Endothelial cell of umbilical vein (primary cell): ENCODE data around the gene RBM18. TPM values are rescaled to one million over a fixed set of nuclear protein-coding genes. Genes with fewer than 3 reads are reported as not detected.
A peak's percentile ranks its signal among the peaks of the same experiment; 100 is the strongest.

ENCODE experiments used
- BruUV-seq: library from RNA; stranded (reverse); fragments of 400-500 nt; replicated peaks from 2 replicates; lab custom pipeline; 2021; lab: Mats Ljungman, UMichigan
- CTCF ChIA-PET: fragments of 300-600, 350-600 bp; sonication (Branson Sonifier 250); formaldehyde crosslinking; loops from one replicate; lab custom pipeline; 2021; ENCODE audit warnings: antibody characterized with exemption, inconsistent platforms; lab: Charles Lee
- POLR2A ChIA-PET: fragments of 300-600, 350-600 bp; sonication (Branson Sonifier 250); formaldehyde crosslinking; loops from one replicate; lab custom pipeline; 2021; ENCODE audit warnings: antibody characterized with exemption, inconsistent platforms; lab: Charles Lee
- DNase-seq: peaks from one replicate; pipeline ENCODE4 v3.0.0-alpha.2; 2011; ENCODE audit warnings: low read depth, low spot score
- FAIRE-seq: peaks from 2 replicates; lab custom pipeline; 2011; peaks lifted over from hg19 to GRCh38; lab: Jason Lieb, UNC
- H2AFZ ChIP-seq: 2 replicates; pipeline ENCODE4 v1.6.0; 2012; ENCODE audit warnings: low read depth, low read length, control low read depth, inconsistent platforms
- H3K27ac ChIP-seq: 2 replicates; pipeline ENCODE4 v1.5.1; 2011; ENCODE audit warnings: low read depth, mild to moderate bottlenecking, control low read depth, low read length, moderate library complexity; ENCODE audit not compliant: insufficient read depth
- H3K27me3 ChIP-seq, 2 experiments: 2 replicates each; pipeline versions ENCODE4 v1.6.0 to v1.6.1; 2011; ENCODE audit warnings: low read length in 2 of 2, mixed read lengths in 1 of 2; ENCODE audit not compliant: control insufficient read depth in 2 of 2, insufficient read depth in 2 of 2
- H3K36me3 ChIP-seq, 2 experiments: 2 replicates in 1 of 2; 3 replicates in 1 of 2; pipeline ENCODE4 v1.5.1; 2011; ENCODE audit warnings: low read length in 2 of 2, mild to moderate bottlenecking in 1 of 2, moderate library complexity in 1 of 2; ENCODE audit not compliant: control insufficient read depth in 2 of 2, insufficient read depth in 2 of 2; ENCODE audit errors: extremely low read depth in 1 of 2
- H3K4me1 ChIP-seq: 3 replicates; pipeline ENCODE4 v1.5.1; 2011; ENCODE audit warnings: mild to moderate bottlenecking, low read length; ENCODE audit not compliant: control insufficient read depth, insufficient read depth; ENCODE audit errors: extremely low read depth
- H3K4me2 ChIP-seq: 2 replicates; pipeline ENCODE4 v1.6.1; 2011; ENCODE audit warnings: low read length, control low read depth, mixed read lengths; ENCODE audit not compliant: insufficient read depth
- H3K4me3 ChIP-seq, 3 experiments: fragments of 200-600 bp in 1 of 3; sonication (generic), shearing (Covaris generic) in 1 of 3; replicated peaks in 1 of 3; 2 replicates each; pipeline ENCODE4 v1.5.1; 2011 to 2016; ENCODE audit warnings: control low read depth in 3 of 3, low read length in 3 of 3, mild to moderate bottlenecking in 2 of 3, inconsistent platforms in 1 of 3, low read depth in 1 of 3, moderate library complexity in 1 of 3; ENCODE audit not compliant: insufficient read depth in 1 of 3
- H3K79me2 ChIP-seq: 2 replicates; pipeline ENCODE4 v1.6.0; 2012; ENCODE audit warnings: low read length, inconsistent platforms; ENCODE audit not compliant: control insufficient read depth, insufficient read depth
- H3K9ac ChIP-seq: replicated peaks from 2 replicates; pipeline ENCODE3; 2011; ENCODE audit warnings: low read length, control low read depth; ENCODE audit not compliant: insufficient read depth; ENCODE audit errors: extremely low read depth
- H3K9me1 ChIP-seq: replicated peaks from 3 replicates; pipeline ENCODE4 v1.6.0; 2011; ENCODE audit warnings: mild to moderate bottlenecking, low read length; ENCODE audit not compliant: control insufficient read depth, insufficient read depth; ENCODE audit errors: extremely low read depth
- H3K9me3 ChIP-seq: replicated peaks from 2 replicates; pipeline ENCODE4 v1.5.1; 2012; ENCODE audit warnings: low read length, inconsistent platforms; ENCODE audit not compliant: control insufficient read depth, insufficient read depth
- H4K20me1 ChIP-seq: replicated peaks from 2 replicates; pipeline ENCODE3; 2011; ENCODE audit warnings: mild to moderate bottlenecking, low read length; ENCODE audit not compliant: control insufficient read depth, insufficient read depth; ENCODE audit errors: extremely low read depth
- EZH2 ChIP-seq: IDR thresholded peaks from 2 replicates; pipeline ENCODE4 v1.6.1; 2012; ENCODE audit warnings: borderline replicate concordance, low read depth, mild to moderate bottlenecking, moderate library complexity, low read length, inconsistent platforms; ENCODE audit not compliant: severe bottlenecking
- FOS ChIP-seq: IDR thresholded peaks from 2 replicates; pipeline ENCODE4 v1.6.1; 2011; ENCODE audit warnings: mild to moderate bottlenecking, low read length, moderate library complexity, borderline replicate concordance; ENCODE audit not compliant: insufficient read depth
- JUN ChIP-seq: IDR thresholded peaks from 2 replicates; pipeline ENCODE4 v1.6.1; 2011; ENCODE audit warnings: borderline replicate concordance, low read depth; ENCODE audit not compliant: insufficient read length, insufficient read depth
- MYC ChIP-seq: IDR thresholded peaks from one replicate; pipeline ENCODE4 v1.6.1; 2011; ENCODE audit warnings: mild to moderate bottlenecking, low read depth, low read length
- POLR2AphosphoS5 ChIP-seq: IDR thresholded peaks from 2 replicates; pipeline ENCODE4 v1.6.1; 2012; ENCODE audit warnings: low read depth, mild to moderate bottlenecking, control low read depth, low read length, moderate library complexity; ENCODE audit not compliant: insufficient read depth
- dilution Hi-C: fragments of 300-500 bp; cut with MboI; formaldehyde crosslinking; loops from one replicate; pipeline ENCODE4 v1.15.0; 2019; ENCODE audit warnings: low sequenced_read_pairs; ENCODE audit not compliant: extremely low pct_ligation_motif_present
- intact Hi-C: fragments of 100-400 bp; cut with micrococcal nuclease; formaldehyde crosslinking; loops from one replicate; pipeline ENCODE4 v1.10.0; 2022
- polyA plus RNA-seq, 4 experiments: library from polyadenylated mRNA; depleted of rRNA in 3 of 4; stranded (reverse) in 3 of 4; unstranded in 1 of 4; fragments of >200 nt; gene quantifications; 2 replicates each; pipeline versions ENCODE4 v1.2.1 to v1.2.3, GENCODE V29; 2011 to 2012; ENCODE audit warnings: missing spikeins in 1 of 4
- total RNA-seq: library from RNA; stranded (reverse); gene quantifications from 2 replicates; pipeline ENCODE4 v1.2.3, GENCODE V29; 2021
- TF ChIP-seq, protein P1 (sequence below), 2 donors: IDR thresholded peaks; 1 replicate in 1 of 2; 2 replicates in 1 of 2; pipeline ENCODE4 v1.5.1; 2011; ENCODE audit warnings: low read length in 2 of 2, mild to moderate bottlenecking in 2 of 2, moderate library complexity in 2 of 2, control low read depth in 1 of 2, inconsistent platforms in 1 of 2, low read depth in 1 of 2; ENCODE audit not compliant: insufficient read depth in 1 of 2; ENCODE audit errors: extremely low read depth in 1 of 2

The RBM18 gene
- total and polyA plus RNA-seq, 2 donors (not counting 3 experiments of a cell fraction or from before 2014, with no cell fraction given), result 7.9 to 26.9 TPM

DNA sequence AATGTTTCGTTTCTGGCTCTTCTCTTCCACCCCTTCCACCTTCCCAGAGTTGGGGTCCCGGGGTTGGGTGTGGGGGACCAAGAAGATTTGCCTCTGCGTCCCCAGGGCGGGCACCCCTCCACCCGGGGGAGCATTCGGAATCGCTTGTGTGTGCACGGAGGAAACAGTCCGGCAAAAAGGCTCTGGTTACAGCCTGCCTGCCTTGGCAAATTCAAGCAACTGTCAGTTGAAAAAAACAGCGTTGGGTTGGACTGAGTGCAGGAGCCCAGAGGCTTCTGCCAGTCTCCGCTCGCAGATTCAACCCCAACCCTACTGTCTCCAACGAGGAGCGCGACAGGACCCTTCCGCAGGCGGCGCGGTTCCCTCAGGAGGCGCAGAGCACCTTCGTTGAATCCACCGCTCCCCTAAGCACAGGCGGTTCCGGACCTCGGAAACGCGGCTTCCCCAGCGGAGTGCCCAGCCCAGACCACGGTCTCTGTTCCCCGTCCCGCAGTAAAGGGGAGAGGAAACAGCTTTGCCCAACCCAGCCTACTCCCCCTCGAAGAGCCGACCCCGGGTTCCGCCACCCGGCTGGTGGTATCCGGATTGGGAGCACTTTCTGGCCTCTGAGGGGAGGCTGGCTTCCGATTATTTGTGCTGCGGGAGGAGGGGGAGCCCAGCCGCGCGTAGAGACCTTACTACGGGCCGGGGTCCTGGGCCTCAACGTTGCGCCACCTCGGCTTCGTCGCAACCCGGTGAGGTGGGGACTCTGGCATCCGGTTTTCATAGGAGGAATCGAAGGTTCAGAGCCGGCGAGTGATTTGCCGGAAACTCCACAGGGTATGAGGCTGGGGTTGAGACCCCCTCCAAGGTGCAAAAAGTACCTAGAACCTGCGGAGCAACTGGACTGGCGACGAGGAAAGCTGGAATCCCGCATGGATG, 45.4 kb downstream of the RBM18 start:
- no TSS peak for BruUV-seq
- Histone ChIP-seq H3K4me3 (no peak overlapping the region), H3K36me3 (no peaks in the 10 kb centered on the region), H4K20me1 (no peaks in the 10 kb centered on the region), H3K9me1 (no peaks in the 10 kb centered on the region), H3K27ac (no peak overlapping the region), H3K4me1 (peaks cover 9% of the 10 kb centered on the region), H2AFZ (no peak overlapping the region), H3K27me3 (peaks cover 19 to 28% of the 10 kb centered on the region in 2 experiments), H3K9me3 (no peaks in the 10 kb centered on the region), H3K4me2 (peak overlapping the region; percentile 6), H3K79me2 (no peaks in the 10 kb centered on the region), H3K9ac (no peak overlapping the region)
- intact Hi-C loops, result no loop called here
- dilution Hi-C loops, result no loop called here
- FAIRE-seq (no peak), DNase-seq (no peak)
- CTCF ChIA-PET, result no interaction called here
- POLR2A ChIA-PET, result no interaction called here
- TF ChIP-seq MYC (no peak), EZH2 (peak; percentile 65)

DNA sequence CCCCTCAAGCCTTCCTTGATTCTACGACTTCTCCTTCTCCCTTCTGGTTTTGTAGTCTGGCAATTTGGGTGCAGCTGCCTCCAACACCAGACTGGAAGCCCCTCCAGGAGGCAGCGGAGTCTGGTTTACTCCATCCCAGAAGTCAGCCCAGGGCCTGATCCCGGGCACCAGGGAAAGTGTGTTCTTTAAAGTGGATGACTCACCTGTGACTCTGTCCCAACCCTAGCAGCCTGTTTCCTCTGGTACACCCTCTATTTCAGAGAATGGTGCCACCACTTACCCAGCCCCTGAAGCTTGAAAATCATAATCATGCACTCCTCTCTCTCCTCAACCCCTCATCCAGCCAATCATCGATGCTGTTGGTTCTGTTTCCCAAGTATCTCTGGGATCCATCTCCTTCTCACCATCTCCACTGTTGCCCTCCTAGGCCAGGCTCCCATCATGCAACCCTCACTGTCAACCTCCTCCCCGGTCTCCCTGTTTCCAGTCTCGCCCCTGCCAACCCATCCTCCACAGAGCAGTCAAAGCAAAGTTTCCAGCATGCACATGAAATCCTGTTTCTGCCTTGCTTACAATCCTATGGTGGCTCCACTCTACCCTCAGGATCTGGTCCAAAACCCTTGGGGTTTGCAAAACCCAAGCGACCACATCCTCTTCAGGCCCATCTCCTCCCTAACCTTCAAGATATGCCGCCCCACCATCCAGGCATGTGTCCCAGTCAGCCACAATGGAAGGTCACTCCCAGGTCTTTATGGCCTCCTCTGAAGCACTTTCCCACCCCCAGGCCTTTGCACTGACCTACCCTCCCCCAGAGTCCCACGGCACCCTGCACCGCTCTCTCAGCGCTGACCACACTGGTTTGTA, 46.3 kb downstream of the RBM18 start:
- CTCF ChIA-PET, result no interaction called here
- no peak overlapping the region for H3K27ac ChIP-seq
- H2AFZ ChIP-seq, result no peak overlapping the region
- DNase-seq (no peak), FAIRE-seq (peak; percentile 18)
- H3K4me1 ChIP-seq, result peaks cover 9% of the 10 kb centered on the region
- no peaks in the 10 kb centered on the region for H3K9me3 ChIP-seq
- H3K4me3 ChIP-seq, result no peak overlapping the region
- no peak overlapping the region for H3K9ac ChIP-seq
- no peaks in the 10 kb centered on the region for H3K9me1 ChIP-seq
- POLR2A ChIA-PET, result no interaction called here
- no peaks in the 10 kb centered on the region for H3K79me2 ChIP-seq
- dilution Hi-C loops (no loop called here), intact Hi-C loops (no loop called here)
- peaks cover 19 to 25% of the 10 kb centered on the region in 2 experiments for H3K27me3 ChIP-seq
- no peaks in the 10 kb centered on the region for H3K36me3 ChIP-seq
- no peaks in the 10 kb centered on the region for H4K20me1 ChIP-seq
- no TSS peak for BruUV-seq
- TF ChIP-seq, protein P1, sequence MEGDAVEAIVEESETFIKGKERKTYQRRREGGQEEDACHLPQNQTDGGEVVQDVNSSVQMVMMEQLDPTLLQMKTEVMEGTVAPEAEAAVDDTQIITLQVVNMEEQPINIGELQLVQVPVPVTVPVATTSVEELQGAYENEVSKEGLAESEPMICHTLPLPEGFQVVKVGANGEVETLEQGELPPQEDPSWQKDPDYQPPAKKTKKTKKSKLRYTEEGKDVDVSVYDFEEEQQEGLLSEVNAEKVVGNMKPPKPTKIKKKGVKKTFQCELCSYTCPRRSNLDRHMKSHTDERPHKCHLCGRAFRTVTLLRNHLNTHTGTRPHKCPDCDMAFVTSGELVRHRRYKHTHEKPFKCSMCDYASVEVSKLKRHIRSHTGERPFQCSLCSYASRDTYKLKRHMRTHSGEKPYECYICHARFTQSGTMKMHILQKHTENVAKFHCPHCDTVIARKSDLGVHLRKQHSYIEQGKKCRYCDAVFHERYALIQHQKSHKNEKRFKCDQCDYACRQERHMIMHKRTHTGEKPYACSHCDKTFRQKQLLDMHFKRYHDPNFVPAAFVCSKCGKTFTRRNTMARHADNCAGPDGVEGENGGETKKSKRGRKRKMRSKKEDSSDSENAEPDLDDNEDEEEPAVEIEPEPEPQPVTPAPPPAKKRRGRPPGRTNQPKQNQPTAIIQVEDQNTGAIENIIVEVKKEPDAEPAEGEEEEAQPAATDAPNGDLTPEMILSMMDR (IDR thresholded peaks at IDR 0.05; ENCODE audit: extremely low read depth in 1 of 2, insufficient read depth in 1 of 2, low read depth in 1 of 2, low read length in 2 of 2), result no peak
- TF ChIP-seq POLR2AphosphoS5 (no peak), FOS (peak; percentile 52), JUN (peak; percentile 6)
- no peak overlapping the region for H3K4me2 ChIP-seq
